ENCODE data around the gene OBSCN.
"Not testable (repeated sequence)": the region's sequence is repeated elsewhere in the genome, so short reads cannot be mapped to it uniquely, and the experiment has no call there.

OBSCN gene

GRCh38 chr1:228259951-228260350 lies 52.1 kb downstream of the OBSCN start:
- no peak for DNase-seq (ENCODE audit: low read depth)

GRCh38 chr1:228261706-228262105 lies 53.9 kb downstream of the OBSCN start:
- no peak for DNase-seq (ENCODE audit: low read depth)

GRCh38 chr1:228262475-228262874 lies 54.6 kb downstream of the OBSCN start:
- no peak for DNase-seq (ENCODE audit: low read depth)

GRCh38 chr1:228263636-228264035 lies 55.8 kb downstream of the OBSCN start:
- DNase-seq (ENCODE audit: low read depth): no peak

GRCh38 chr1:228264090-228264829 lies 56.4 kb downstream of the OBSCN start:
- no peak for DNase-seq (ENCODE audit: low read depth)

GRCh38 chr1:228265167-228265566 lies 57.3 kb downstream of the OBSCN start:
- DNase-seq (ENCODE audit: low read depth): peak; percentile 43

GRCh38 chr1:228267962-228268880 lies 60.4 kb downstream of the OBSCN start:
- no peak for DNase-seq (ENCODE audit: low read depth)

GRCh38 chr1:228268881-228269265 lies 61.0 kb downstream of the OBSCN start:
- no peak for DNase-seq (ENCODE audit: low read depth)

- not testable (repeated sequence) for DNase-seq (ENCODE audit: low read depth)
Measured at GRCh38 chr1:228269431-228269830, 61.6 kb downstream of the OBSCN start.

- no peak for DNase-seq (ENCODE audit: low read depth)
Measured at GRCh38 chr1:228270032-228270431, 62.2 kb downstream of the OBSCN start.

GRCh38 chr1:228271701-228272251 lies 63.9 kb downstream of the OBSCN start:
- DNase-seq (ENCODE audit: low read depth): no peak

- DNase-seq (ENCODE audit: low read depth): no peak
Measured at GRCh38 chr1:228272331-228272791, 64.5 kb downstream of the OBSCN start.

- DNase-seq (ENCODE audit: low read depth): no peak
Measured at GRCh38 chr1:228272831-228273571, 65.2 kb downstream of the OBSCN start.

GRCh38 chr1:228273720-228274451 lies 66.0 kb downstream of the OBSCN start:
- DNase-seq (ENCODE audit: low read depth): no peak

GRCh38 chr1:228274452-228275178 lies 66.8 kb downstream of the OBSCN start:
- no peak for DNase-seq (ENCODE audit: low read depth)

GRCh38 chr1:228275179-228275429 lies 67.3 kb downstream of the OBSCN start:
- no peak for DNase-seq (ENCODE audit: low read depth)

GRCh38 chr1:228275430-228276173 lies 67.8 kb downstream of the OBSCN start:
- DNase-seq (ENCODE audit: low read depth): peak; percentile 74

- no peak for DNase-seq (ENCODE audit: low read depth)
Measured at GRCh38 chr1:228276174-228276831, 68.5 kb downstream of the OBSCN start.

- no peak for DNase-seq (ENCODE audit: low read depth)
Measured at GRCh38 chr1:228276901-228277490, 69.2 kb downstream of the OBSCN start.
